Stimulated activated CD4-positive, alpha-beta T cell treated with anti-CD3 and anti-CD28 coated beads, Interleukin-15, amount 100 ng/mL, for 1 hour (primary cell): ENCODE data around the gene CILP.

Experiments used
- DNase-seq, 2 donors: peaks; one replicate each; pipeline ENCODE4 v3.0.0-alpha.2; 2020; ENCODE audit warnings: low read depth in 1 of 2, low spot score in 1 of 2

Gene CILP

GRCh38 chr15:65222891-65223290 lies 11.6 kb upstream of the CILP start:
- no peak for DNase-seq

GRCh38 chr15:65221697-65222096 lies 10.4 kb upstream of the CILP start:
- DNase-seq, result no peak

GRCh38 chr15:65219137-65219536 lies 7.9 kb upstream of the CILP start:
- DNase-seq, result no peak

GRCh38 chr15:65217526-65218482 lies 6.5 kb upstream of the CILP start:
- no peak for DNase-seq

- no peak for DNase-seq
These were observed 4.2 kb upstream of the CILP start for GRCh38 chr15:65215496-65215895.

GRCh38 chr15:65214010-65214409 lies 2.7 kb upstream of the CILP start:
- DNase-seq, result no peak

GRCh38 chr15:65213241-65213640 lies 2.0 kb upstream of the CILP start:
- no peak for DNase-seq

- DNase-seq, result peak in 1 of 2 donors; percentile 4
These were observed 824 bp upstream of the CILP start for GRCh38 chr15:65212097-65212496.

GRCh38 chr15:65211482-65211982 lies 259 bp upstream of the CILP start:
- no peak for DNase-seq

GRCh38 chr15:65209701-65210643 lies 1.3 kb downstream of the CILP start:
- DNase-seq, result no peak

- DNase-seq, result no peak
These were observed 2.6 kb downstream of the CILP start for GRCh38 chr15:65208647-65209046.

GRCh38 chr15:65207280-65207840 lies 3.9 kb downstream of the CILP start:
- DNase-seq, result no peak

GRCh38 chr15:65206750-65207149 lies 4.5 kb downstream of the CILP start:
- DNase-seq, result no peak

- no peak for DNase-seq
These were observed 6.2 kb downstream of the CILP start for GRCh38 chr15:65204931-65205660.

GRCh38 chr15:65204236-65204930 lies 6.9 kb downstream of the CILP start:
- no peak for DNase-seq

GRCh38 chr15:65201918-65202317 lies 9.4 kb downstream of the CILP start:
- no peak for DNase-seq

GRCh38 chr15:65198571-65198970 lies 12.7 kb downstream of the CILP start:
- no peak for DNase-seq

- DNase-seq, result no peak
These were observed 14.0 kb downstream of the CILP start for GRCh38 chr15:65197337-65197645.

- no peak for DNase-seq
These were observed 14.5 kb downstream of the CILP start for GRCh38 chr15:65196637-65197336.

GRCh38 chr15:65195548-65195923 lies 15.7 kb downstream of the CILP start:
- no peak for DNase-seq
